Hematopoietic multipotent progenitor cell treated with erythropoietin and hydrocortisone succinate and interleukin-3 and kit ligand, for 6 days (in vitro differentiated cells): Measurements from ENCODE around the gene PPT1.
A peak's percentile ranks its signal among the peaks of the same experiment; 100 is the strongest.

ENCODE experiments used
- DNase-seq: peaks from one replicate; pipeline ENCODE4 v3.0.0-alpha.2; 2015

PPT1 gene

GRCh38 chr1:40092241-40092640 lies 4.8 kb downstream of the PPT1 start:
- DNase-seq: no peak

- no peak for DNase-seq
Observed at GRCh38 chr1:40090652-40091355, 6.2 kb downstream of the PPT1 start.

GRCh38 chr1:40084750-40085149 lies 12.3 kb downstream of the PPT1 start:
- peak; percentile 59 for DNase-seq

GRCh38 chr1:40081871-40082270 lies 15.2 kb downstream of the PPT1 start:
- no peak for DNase-seq

GRCh38 chr1:40079774-40080400 lies 17.2 kb downstream of the PPT1 start:
- DNase-seq: no peak

- peak; percentile 87 for DNase-seq
Observed at GRCh38 chr1:40078512-40079333, 18.3 kb downstream of the PPT1 start.

GRCh38 chr1:40076895-40077312 lies 20.1 kb downstream of the PPT1 start:
- no peak for DNase-seq

- peak; percentile 51 for DNase-seq
Observed at GRCh38 chr1:40075266-40075665, 21.8 kb downstream of the PPT1 start.

- DNase-seq: no peak
Observed at GRCh38 chr1:40073062-40073461, 24.0 kb downstream of the PPT1 start.

- no peak for DNase-seq
Observed at GRCh38 chr1:40072142-40072541, 24.9 kb downstream of the PPT1 start.

- no peak for DNase-seq
Observed at GRCh38 chr1:40067851-40068250, 29.2 kb downstream of the PPT1 start.

- no peak for DNase-seq
Observed at GRCh38 chr1:40067023-40067422, 30.0 kb downstream of the PPT1 start.

- peak; percentile 73 for DNase-seq
Observed at GRCh38 chr1:40064797-40065499, 32.1 kb downstream of the PPT1 start.

- DNase-seq: peak; percentile 33
Observed at GRCh38 chr1:40059960-40060750, 36.9 kb downstream of the PPT1 start.

- peak; percentile 89 for DNase-seq
Observed at GRCh38 chr1:40059338-40059959, 37.6 kb downstream of the PPT1 start.

- peak; percentile 44 for DNase-seq
Observed at GRCh38 chr1:40058453-40059337, 38.4 kb downstream of the PPT1 start.

GRCh38 chr1:40058097-40058452 lies 39.0 kb downstream of the PPT1 start:
- no peak for DNase-seq

GRCh38 chr1:40057310-40058030 lies 39.6 kb downstream of the PPT1 start:
- peak; percentile 91 for DNase-seq

GRCh38 chr1:40056519-40057309 lies 40.3 kb downstream of the PPT1 start:
- no peak for DNase-seq
